HG02973 (cell line): ENCODE results near the gene BMP8A.
"Not testable (repeated sequence)": the region's sequence is repeated elsewhere in the genome, so short reads cannot be mapped to it uniquely, and the experiment has no call there.

ENCODE experiments used
- ATAC-seq: cut with Tn5 transposase; IDR thresholded peaks from one replicate; pipeline ENCODE4 v1.9.1; 2021; ENCODE audit warnings: moderate library complexity; ENCODE audit not compliant: unreplicated experiment

The BMP8A gene

GRCh38 chr1:39525366-39526165 lies 34.1 kb downstream of the BMP8A start:
- ATAC-seq: peak; percentile 87

GRCh38 chr1:39526466-39527189 lies 35.2 kb downstream of the BMP8A start:
- no peak for ATAC-seq

GRCh38 chr1:39527190-39527579 lies 35.7 kb downstream of the BMP8A start:
- not testable (repeated sequence) for ATAC-seq

DNA sequence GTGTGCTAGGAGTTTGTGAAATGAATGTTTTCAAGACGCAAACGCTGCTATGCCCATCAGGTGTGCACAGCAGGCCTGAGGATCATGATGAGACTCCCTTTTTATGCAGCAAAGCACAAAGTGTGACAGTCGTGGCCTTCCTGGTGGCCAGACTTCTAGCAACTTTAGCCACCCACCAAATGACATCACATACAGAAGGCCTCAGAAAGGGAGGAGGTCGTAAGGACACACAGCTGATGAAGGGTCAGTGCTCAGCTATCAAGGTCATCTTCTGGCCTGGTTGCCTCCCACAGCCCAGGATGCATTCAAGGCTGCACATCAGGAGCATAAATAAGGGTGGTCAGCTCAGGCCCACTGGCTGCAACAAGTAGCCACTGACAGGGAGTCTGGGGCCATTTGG lies 36.6 kb downstream of the BMP8A start:
- ATAC-seq: no peak

- no peak for ATAC-seq
Measured at GRCh38 chr1:39529901-39530535, 38.6 kb downstream of the BMP8A start.

- no peak for ATAC-seq
Measured at GRCh38 chr1:39531526-39531925, 40.1 kb downstream of the BMP8A start.

DNA sequence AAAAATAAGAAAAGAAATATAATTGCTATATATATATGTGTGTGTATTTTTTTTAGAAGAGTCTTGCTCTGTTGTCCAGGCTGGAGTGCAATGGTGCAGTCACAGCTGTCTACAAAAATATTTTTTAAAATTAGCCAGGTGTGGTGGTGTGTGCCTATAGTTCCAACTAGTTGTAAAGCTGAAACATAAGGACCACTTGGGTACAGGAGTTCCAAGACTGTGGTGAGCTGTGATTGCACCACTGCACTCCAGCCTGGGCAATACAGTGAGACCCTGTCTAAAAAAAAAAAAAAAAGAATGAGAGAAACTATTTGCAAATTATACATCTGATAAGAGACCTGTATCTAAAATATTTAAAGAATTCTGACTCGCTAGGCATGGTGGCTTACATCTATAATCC lies 42.0 kb downstream of the BMP8A start:
- ATAC-seq: no peak

GRCh38 chr1:39538531-39539251 lies 47.3 kb downstream of the BMP8A start:
- no peak for ATAC-seq

DNA sequence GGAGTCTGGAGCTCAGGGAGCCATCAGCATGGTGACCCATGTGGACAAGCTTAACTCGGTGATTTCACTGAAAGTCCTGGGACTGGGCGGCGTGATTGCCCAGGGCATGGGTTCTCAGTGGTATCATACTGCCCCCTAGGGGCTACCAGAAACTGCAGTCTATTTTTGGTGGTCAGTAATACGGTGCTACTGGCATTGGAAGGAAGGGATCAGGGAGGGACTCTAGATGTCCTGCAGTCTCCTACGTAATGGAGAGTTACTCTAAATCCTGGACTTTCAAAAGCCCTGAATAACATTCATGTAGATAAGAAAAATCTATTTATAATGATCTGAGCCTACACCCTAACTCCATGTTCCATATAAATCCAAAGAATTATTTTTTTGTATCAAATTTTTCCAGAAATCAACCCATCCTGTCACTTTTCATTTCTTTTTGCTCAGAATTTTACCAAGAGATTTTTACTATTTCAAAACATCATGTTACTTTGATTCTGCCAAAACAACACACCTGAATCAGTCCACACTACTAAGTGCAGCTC lies 47.9 kb downstream of the BMP8A start:
- no peak for ATAC-seq

GRCh38 chr1:39540504-39541031 lies 49.1 kb downstream of the BMP8A start:
- no peak for ATAC-seq

DNA sequence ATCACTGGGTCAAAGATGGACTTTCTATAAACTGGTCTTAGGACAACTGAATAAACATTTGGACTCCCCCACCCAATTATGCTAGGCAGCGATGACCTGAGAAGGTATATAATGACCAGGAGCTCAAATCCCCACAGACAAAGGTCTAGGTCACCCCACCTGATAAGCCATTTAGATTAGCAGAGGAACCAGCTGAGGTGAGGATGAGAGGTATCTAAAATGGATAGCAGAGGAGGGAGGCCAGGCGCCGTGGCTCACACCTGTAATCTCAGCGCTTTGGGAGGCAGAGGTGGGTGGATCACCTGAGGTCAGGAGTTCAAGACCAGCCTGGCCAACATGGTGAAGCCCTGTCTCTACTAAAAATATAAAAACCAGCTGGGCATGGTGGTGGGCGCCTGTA lies 51.5 kb downstream of the BMP8A start:
- no peak for ATAC-seq

- ATAC-seq: no peak
Measured at GRCh38 chr1:39544327-39544726, 52.9 kb downstream of the BMP8A start.

DNA sequence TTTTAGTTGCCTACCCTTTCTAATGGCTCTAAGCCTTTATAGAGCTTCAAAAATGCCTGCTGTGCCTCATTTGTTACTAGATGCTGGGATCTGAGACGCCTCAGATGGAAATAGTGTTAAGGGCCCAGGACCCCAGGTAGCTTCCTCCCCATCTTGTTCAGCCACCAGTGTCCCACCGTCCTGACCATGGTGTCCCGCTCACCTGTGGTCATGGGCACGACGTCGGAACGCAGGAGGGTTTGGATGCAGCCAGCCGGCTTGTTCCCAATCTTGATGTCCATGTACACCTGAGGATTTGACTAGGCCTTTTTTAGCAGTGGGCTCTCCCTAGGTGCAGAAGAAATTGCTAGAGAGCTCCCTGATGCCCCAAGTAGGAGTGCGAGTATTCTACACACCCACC lies 54.1 kb downstream of the BMP8A start:
- ATAC-seq: no peak

DNA sequence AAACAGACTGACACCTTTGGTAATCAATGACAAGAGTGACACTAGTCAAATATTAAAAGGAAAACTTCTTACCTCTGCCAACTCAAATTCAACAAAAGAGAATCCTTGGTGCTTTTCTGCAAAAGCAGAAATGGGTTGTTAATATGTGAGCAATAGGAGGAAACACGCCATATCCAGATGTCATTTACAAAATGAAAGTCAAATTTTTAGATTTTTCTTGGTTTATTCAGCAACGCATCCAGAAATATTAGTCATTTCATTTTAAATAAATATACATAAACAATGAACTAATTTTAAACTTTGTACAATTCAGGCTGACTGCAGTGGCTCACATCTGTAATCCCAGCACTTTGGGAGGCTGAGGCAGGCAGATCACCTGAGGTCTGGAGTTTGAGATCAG lies 62.8 kb downstream of the BMP8A start:
- ATAC-seq: no peak

GRCh38 chr1:39561279-39561678 lies 69.8 kb downstream of the BMP8A start:
- ATAC-seq: no peak

- no peak for ATAC-seq
Measured at GRCh38 chr1:39562886-39563285, 71.5 kb downstream of the BMP8A start.

- ATAC-seq: no peak
Measured at GRCh38 chr1:39563669-39564068, 72.2 kb downstream of the BMP8A start.

DNA sequence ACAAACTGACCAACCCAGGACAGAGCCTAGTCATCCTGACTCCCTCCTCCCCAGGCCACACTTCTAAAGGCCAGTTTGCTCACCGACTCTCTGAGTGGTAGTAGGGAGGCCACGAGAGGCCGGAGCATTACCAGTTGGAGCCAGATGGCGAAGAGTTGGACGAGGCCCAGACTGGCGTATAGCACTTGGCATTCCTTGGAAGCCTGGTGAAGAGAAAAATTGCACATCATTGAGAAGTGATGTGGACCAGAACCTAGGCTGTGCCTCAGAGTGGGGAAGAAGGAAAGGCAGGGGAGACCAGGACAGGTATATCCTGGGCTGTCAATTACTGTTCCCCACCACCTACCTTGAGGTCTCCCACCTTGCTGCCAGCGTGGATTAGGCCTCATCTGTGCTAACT lies 72.9 kb downstream of the BMP8A start:
- ATAC-seq: no peak

DNA sequence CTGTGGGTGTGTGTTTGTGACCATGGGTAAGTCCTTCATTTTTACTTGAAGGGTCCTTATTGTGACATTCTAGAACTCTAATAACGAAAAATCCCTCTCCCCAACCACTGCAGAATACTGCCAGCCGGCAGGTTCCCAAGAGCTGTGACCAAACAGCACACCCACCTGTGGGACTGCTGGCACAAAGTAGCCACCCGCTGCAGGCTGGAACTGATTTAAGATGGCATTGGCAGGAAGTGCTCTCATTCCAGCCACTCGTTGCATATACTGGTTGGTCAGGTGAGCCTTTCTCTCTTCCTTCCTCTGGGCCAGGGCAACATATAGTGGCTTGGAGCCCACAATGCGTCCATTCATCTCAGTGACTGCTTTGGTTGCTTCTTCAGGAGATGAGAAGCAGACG lies 73.5 kb downstream of the BMP8A start:
- no peak for ATAC-seq

GRCh38 chr1:39566441-39567137 lies 75.2 kb downstream of the BMP8A start:
- ATAC-seq: no peak
